ENCODE data around the gene P2RY12.

DNA sequence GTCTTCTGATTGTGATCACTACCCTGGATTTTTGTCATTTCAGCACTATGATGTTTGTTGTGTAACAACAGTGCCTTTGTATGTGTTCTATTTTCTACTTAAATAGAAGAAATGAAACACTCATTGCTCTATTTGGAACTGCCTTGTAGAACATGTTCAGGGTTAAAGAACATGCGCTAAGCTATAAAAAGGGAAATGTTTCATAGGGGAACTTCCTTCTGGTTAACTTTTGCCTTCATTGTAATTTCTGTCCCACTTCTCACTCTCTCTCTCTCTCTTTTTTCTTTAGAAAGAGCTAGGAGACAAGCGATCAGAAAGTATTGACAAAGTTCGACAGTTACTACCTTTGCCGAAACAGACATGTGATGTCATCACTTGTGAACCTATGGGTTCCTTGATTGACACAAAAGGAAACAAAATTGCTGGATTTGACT lies at the start of gene P2RY12:
- TF ChIP-seq, protein P1, sequence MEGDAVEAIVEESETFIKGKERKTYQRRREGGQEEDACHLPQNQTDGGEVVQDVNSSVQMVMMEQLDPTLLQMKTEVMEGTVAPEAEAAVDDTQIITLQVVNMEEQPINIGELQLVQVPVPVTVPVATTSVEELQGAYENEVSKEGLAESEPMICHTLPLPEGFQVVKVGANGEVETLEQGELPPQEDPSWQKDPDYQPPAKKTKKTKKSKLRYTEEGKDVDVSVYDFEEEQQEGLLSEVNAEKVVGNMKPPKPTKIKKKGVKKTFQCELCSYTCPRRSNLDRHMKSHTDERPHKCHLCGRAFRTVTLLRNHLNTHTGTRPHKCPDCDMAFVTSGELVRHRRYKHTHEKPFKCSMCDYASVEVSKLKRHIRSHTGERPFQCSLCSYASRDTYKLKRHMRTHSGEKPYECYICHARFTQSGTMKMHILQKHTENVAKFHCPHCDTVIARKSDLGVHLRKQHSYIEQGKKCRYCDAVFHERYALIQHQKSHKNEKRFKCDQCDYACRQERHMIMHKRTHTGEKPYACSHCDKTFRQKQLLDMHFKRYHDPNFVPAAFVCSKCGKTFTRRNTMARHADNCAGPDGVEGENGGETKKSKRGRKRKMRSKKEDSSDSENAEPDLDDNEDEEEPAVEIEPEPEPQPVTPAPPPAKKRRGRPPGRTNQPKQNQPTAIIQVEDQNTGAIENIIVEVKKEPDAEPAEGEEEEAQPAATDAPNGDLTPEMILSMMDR (conservative IDR thresholded peaks at IDR 0.05; ENCODE audit: low read depth, low read length), result no peak
- TF ChIP-seq EZH2 (IDR thresholded peaks at IDR 0.05; ENCODE audit: low read length, unreplicated experiment) (no peak), EZH2phosphoT487 (IDR thresholded peaks at IDR 0.05; ENCODE audit: borderline replicate concordance, low read length) (no peak)
